ENCODE data around the gene RIPOR2.
"Not testable (repeated sequence)": the region's sequence is repeated elsewhere in the genome, so short reads cannot be mapped to it uniquely, and the experiment has no call there.

Gene RIPOR2

GRCh38 chr6:24880451-24880850 lies 55.3 kb downstream of the RIPOR2 start:
- Histone ChIP-seq H3K9me3 (no peaks in the 10 kb centered on the region), H3K27me3 (ENCODE audit: low read depth) (no peaks in the 10 kb centered on the region), H3K36me3 (replicated peaks) (no peaks in the 10 kb centered on the region), H3K4me1 (peaks cover 11% of the 10 kb centered on the region), H3K4me3 (no peak overlapping the region)
- DNase-seq (ENCODE audit: low spot score in 2 of 2): no peak
- in situ Hi-C loops (cut with MboI; ENCODE audit: low sequenced_read_pairs): no loop called here

DNA sequence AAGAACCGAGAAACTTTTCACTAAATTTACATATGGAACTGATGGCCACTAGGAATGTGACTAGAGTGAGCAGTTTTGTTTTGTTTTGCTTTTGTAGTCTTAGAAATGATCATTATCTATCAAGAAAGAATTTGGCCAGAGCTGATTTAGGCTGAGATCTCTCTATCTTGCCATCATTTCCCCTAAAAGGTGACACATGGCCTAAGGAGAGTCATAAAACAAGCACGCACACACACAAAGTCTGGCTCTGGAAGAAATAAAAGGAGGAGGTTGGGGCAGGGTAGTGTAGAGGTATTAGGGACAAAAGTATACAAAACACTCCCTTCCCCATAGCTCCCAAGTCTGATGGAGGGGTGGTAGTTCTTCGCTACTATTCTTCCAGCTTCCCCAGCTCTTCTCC lies 56.4 kb downstream of the RIPOR2 start:
- in situ Hi-C loops (cut with MboI; ENCODE audit: low sequenced_read_pairs): no loop called here
- Histone ChIP-seq H3K36me3 (replicated peaks) (no peaks in the 10 kb centered on the region), H3K27me3 (ENCODE audit: low read depth) (no peaks in the 10 kb centered on the region), H3K4me3 (no peak overlapping the region), H3K9me3 (no peaks in the 10 kb centered on the region), H3K4me1 (peaks cover 11% of the 10 kb centered on the region)
- DNase-seq (ENCODE audit: low spot score in 2 of 2): peak in 1 of 2 experiments; percentile 8

GRCh38 chr6:24877747-24878146 lies 58.0 kb downstream of the RIPOR2 start:
- H3K27me3 ChIP-seq (ENCODE audit: low read depth); DNase-seq (ENCODE audit: low spot score in 2 of 2); H3K36me3 ChIP-seq (replicated peaks); H3K4me3 ChIP-seq; in situ Hi-C loops (cut with MboI; ENCODE audit: low sequenced_read_pairs); H3K9me3 ChIP-seq: not testable (repeated sequence)
- H3K4me1 ChIP-seq: peaks cover 15% of the 10 kb centered on the region

DNA sequence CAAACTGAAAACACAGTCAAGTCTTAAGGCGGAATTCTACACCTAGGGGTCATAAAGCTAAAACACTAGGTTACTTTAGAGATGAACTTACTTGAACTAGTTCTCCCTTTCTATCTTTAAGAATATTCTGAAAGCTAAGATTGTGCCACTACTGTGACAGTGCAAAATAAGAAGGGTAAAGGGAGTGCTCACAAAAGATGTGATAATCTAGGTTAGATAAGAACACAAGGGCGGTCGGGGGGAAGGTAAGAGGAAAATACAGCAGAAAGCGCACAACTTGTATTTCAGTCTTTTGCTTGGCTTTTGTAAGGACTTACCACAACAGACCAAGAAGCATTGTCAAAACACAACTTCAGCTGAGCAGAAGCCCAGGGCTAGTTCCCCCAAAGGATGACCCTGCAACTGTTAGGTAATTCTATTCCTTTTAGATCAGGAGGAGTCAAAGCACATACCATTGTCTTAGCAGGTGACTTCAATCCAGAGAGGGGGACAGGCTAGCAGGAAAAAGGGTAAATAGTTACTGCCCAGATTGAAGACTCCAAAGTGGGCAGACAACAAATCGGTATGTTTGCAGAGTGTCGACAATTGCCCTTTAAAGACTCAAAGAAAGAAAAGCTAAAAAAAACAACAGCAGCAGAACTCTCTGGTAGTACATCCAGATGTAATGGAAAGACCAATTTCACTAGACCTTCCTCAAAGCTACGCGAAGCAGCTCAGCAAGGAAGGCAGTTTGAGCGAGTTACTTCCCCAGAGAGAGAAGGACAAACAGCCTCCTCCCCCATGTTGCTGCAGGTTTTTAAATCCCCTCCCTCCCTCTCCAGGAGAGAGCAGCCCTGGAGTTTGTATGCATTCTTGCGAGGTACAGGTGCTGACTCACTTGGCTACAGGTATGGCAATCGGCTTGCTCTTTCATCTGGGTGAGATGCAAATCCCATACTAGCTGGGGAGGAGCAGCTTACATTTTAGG lies 59.0 kb downstream of the RIPOR2 start:
- H3K36me3 ChIP-seq (replicated peaks): no peaks in the 10 kb centered on the region

DNA sequence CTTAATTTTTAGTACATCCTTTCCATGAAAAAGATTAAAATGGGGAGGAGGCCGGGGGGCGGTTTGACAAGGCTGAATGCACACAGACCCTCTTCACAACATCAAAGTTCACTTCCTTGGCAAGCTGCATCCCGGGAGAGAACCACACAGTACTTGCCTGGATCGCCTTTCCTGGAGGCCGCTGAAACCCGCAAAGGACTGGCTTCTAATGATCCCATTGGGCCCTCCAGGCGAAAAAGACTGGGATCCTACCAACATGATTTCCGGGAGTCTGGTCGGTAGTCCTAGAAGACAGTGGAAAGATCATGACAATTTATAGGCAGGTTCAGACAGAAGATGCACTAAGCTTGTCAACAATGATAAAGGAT lies 60.2 kb downstream of the RIPOR2 start:
- Histone ChIP-seq H3K36me3 (replicated peaks) (no peaks in the 10 kb centered on the region), H3K4me3 (no peak overlapping the region), H3K4me1 (peaks cover 15% of the 10 kb centered on the region), H3K27me3 (ENCODE audit: low read depth) (no peaks in the 10 kb centered on the region), H3K9me3 (no peaks in the 10 kb centered on the region)
- DNase-seq (ENCODE audit: low spot score in 2 of 2): no peak
- in situ Hi-C loops (cut with MboI; ENCODE audit: low sequenced_read_pairs): no loop called here

More for the DNA sequence above, 59.0 kb downstream of the RIPOR2 start:
- no peaks in the 10 kb centered on the region for H3K9me3 ChIP-seq
- in situ Hi-C loops (cut with MboI; ENCODE audit: low sequenced_read_pairs): no loop called here
- no peaks in the 10 kb centered on the region for H3K27me3 ChIP-seq (ENCODE audit: low read depth)
- no peak overlapping the region for H3K4me3 ChIP-seq
- DNase-seq (ENCODE audit: low spot score in 2 of 2): no peak
- H3K4me1 ChIP-seq: peaks cover 15% of the 10 kb centered on the region

DNA sequence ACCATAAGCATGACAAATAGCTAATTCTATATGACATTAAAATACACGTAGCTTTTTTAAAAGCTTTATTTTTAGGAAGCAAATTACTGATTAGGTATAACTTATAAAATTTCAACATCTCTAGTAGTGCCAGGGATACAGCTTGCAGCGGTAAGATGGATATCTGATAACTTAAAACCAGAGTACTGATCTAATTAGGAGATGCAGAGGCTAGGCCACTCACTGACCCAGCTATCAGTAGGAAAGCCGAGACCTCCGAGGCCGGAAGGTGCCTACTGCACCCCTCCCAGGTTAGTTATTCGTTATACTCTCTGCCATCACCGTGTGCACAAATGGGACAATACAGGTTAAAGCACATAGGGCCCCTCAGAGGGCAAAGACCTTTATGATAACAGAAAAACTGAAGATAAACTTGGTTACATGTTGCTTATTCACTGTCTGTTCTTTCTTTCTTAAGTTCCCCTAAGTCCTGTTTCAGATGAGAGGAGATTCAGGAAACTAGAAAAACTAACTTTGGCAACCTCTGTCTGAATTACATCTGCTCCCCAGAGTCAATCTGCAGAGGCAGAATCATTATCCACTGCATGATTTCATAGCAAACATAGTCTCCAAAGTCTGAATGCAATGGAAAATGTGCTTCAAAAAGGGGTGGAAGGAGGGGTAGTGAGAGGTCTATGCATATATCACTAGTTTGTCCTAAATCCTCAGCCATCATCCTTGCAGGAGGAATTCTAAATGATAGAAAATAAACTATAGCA lies 60.8 kb downstream of the RIPOR2 start:
- DNase-seq (ENCODE audit: low spot score in 2 of 2): no peak
- H3K36me3 ChIP-seq (replicated peaks): no peaks in the 10 kb centered on the region
- H3K4me3 ChIP-seq: no peak overlapping the region
- in situ Hi-C loops (cut with MboI; ENCODE audit: low sequenced_read_pairs): loop anchor here (25.0 kb wide), 2 partner anchors 112 to 187 kb away; no protein-coding TSS in a partner anchor
- no peaks in the 10 kb centered on the region for H3K9me3 ChIP-seq
- H3K4me1 ChIP-seq: peaks cover 9% of the 10 kb centered on the region
- no peaks in the 10 kb centered on the region for H3K27me3 ChIP-seq (ENCODE audit: low read depth)

- H3K36me3 ChIP-seq (replicated peaks): no peaks in the 10 kb centered on the region
- peaks cover 4% of the 10 kb centered on the region for H3K4me1 ChIP-seq
- no peaks in the 10 kb centered on the region for H3K27me3 ChIP-seq (ENCODE audit: low read depth)
- in situ Hi-C loops (cut with MboI; ENCODE audit: low sequenced_read_pairs): loop anchor here (25.0 kb wide), 2 partner anchors 113 to 188 kb away; no protein-coding TSS in a partner anchor
- DNase-seq (ENCODE audit: low spot score in 2 of 2): no peak
- no peak overlapping the region for H3K4me3 ChIP-seq
- H3K9me3 ChIP-seq: no peaks in the 10 kb centered on the region
Measured at GRCh38 chr6:24874128-24874527, 61.6 kb downstream of the RIPOR2 start.

DNA sequence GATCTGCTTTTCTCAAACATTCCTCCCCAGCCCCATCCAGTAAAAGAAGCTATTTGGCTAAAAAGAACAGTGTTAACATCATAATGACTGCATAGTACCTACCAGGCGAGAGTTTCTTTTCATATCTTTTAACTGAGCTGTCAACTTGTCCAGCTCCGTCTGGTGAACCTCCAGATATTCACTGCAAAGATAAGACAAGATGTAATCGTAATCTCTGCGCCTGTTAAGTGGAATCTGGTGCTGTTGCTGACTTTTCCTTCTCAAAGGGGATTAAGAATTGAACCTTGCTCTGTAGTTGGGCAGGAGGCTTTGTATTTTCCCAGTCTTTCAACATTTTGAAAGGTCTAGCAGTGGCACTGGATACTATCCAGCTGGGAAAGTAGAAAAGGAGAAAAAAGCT lies 63.0 kb downstream of the RIPOR2 start:
- peak; percentile 13 to 42 for DNase-seq (ENCODE audit: low spot score in 2 of 2)
- in situ Hi-C loops (cut with MboI; ENCODE audit: low sequenced_read_pairs): loop anchor here (25.0 kb wide), 2 partner anchors 115 to 190 kb away; no protein-coding TSS in a partner anchor
- no peak overlapping the region for H3K4me3 ChIP-seq
- H3K9me3 ChIP-seq: no peaks in the 10 kb centered on the region
- H3K4me1 ChIP-seq: peaks cover 4% of the 10 kb centered on the region
- no peaks in the 10 kb centered on the region for H3K27me3 ChIP-seq (ENCODE audit: low read depth)
- no peaks in the 10 kb centered on the region for H3K36me3 ChIP-seq (replicated peaks)

- Histone ChIP-seq H3K4me3 (no peak overlapping the region), H3K36me3 (replicated peaks) (no peaks in the 10 kb centered on the region)
Measured at GRCh38 chr6:24868765-24869164, 67.0 kb downstream of the RIPOR2 start.

GRCh38 chr6:24867104-24867703 lies 68.6 kb downstream of the RIPOR2 start:
- no peaks in the 10 kb centered on the region for H3K9me3 ChIP-seq
- no peak for DNase-seq (ENCODE audit: low spot score in 2 of 2)
- H3K27me3 ChIP-seq (ENCODE audit: low read depth): no peaks in the 10 kb centered on the region
- no peak overlapping the region for H3K4me3 ChIP-seq
- no peaks in the 10 kb centered on the region; the same call in 1 of the 2 replicates for H3K4me1 ChIP-seq
- in situ Hi-C loops (cut with MboI; ENCODE audit: low sequenced_read_pairs): loop anchor here (25.0 kb wide), 2 partner anchors 120 to 195 kb away; no protein-coding TSS in a partner anchor
- H3K36me3 ChIP-seq (replicated peaks): no peaks in the 10 kb centered on the region

More at GRCh38 chr6:24868765-24869164, 67.0 kb downstream of the RIPOR2 start:
- peaks cover 4% of the 10 kb centered on the region for H3K4me1 ChIP-seq
- DNase-seq (ENCODE audit: low spot score in 2 of 2): no peak
- in situ Hi-C loops (cut with MboI; ENCODE audit: low sequenced_read_pairs): loop anchor here (25.0 kb wide), 2 partner anchors 119 to 194 kb away; no protein-coding TSS in a partner anchor
- no peaks in the 10 kb centered on the region for H3K9me3 ChIP-seq
- no peaks in the 10 kb centered on the region for H3K27me3 ChIP-seq (ENCODE audit: low read depth)

DNA sequence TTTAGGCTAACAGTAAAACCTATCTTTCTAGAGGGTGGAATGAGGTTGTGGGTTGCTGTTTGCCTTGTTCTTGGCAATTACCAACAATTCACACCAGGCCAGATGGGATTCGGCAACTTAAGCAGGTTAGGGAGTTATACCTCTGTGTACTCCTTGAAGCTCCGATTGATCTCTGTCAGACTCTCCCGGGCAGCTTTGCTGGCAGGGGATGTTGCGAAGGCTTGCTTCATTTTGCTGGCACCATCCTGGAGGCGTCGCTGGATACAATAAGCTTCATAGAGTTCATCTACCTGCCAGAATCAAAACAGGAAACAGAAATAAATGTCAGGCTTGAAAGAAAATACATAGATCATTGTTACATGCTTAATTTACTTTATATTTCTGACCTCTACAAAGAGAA lies 70.6 kb downstream of the RIPOR2 start:
- Histone ChIP-seq H3K27me3 (ENCODE audit: low read depth) (no peaks in the 10 kb centered on the region), H3K4me3 (no peak overlapping the region), H3K9me3 (no peaks in the 10 kb centered on the region), H3K4me1 (no peaks in the 10 kb centered on the region), H3K36me3 (replicated peaks) (no peaks in the 10 kb centered on the region)
- in situ Hi-C loops (cut with MboI; ENCODE audit: low sequenced_read_pairs): loop anchor here (25.0 kb wide), 2 partner anchors 122 to 197 kb away; no protein-coding TSS in a partner anchor
- no peak for DNase-seq (ENCODE audit: low spot score in 2 of 2)

GRCh38 chr6:24864343-24864742 lies 71.4 kb downstream of the RIPOR2 start:
- Histone ChIP-seq H3K4me1 (no peaks in the 10 kb centered on the region), H3K27me3 (ENCODE audit: low read depth) (no peaks in the 10 kb centered on the region), H3K4me3 (no peak overlapping the region), H3K9me3 (no peaks in the 10 kb centered on the region), H3K36me3 (replicated peaks) (no peaks in the 10 kb centered on the region)
- in situ Hi-C loops (cut with MboI; ENCODE audit: low sequenced_read_pairs): loop anchor here (25.0 kb wide), 2 partner anchors 123 to 198 kb away; no protein-coding TSS in a partner anchor
- DNase-seq (ENCODE audit: low spot score in 2 of 2): no peak

DNA sequence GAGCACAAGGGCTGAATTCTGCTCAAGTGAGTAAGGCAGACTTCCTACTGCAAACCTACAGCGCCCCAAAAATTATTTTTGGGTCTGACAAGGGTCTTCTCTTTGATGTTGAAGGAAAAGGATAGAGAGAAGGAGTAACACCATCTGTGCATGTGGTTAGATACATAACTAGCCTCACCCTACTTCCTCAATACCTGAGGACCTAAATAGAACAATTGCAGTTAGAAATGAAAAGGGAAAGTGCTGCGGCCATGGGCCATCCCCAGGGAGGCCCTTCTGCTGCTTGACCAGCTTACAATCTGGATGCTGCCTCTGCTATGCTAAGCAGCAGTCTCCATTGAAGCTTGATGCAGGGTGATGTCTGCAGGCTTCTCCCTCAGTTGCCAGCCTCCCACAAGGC lies 73.8 kb downstream of the RIPOR2 start:
- no peaks in the 10 kb centered on the region for H3K36me3 ChIP-seq (replicated peaks)
- no peaks in the 10 kb centered on the region for H3K27me3 ChIP-seq (ENCODE audit: low read depth)
- in situ Hi-C loops (cut with MboI; ENCODE audit: low sequenced_read_pairs): loop anchor here (25.0 kb wide), 2 partner anchors 125 to 200 kb away; no protein-coding TSS in a partner anchor
- DNase-seq (ENCODE audit: low spot score in 2 of 2): no peak
- H3K4me3 ChIP-seq: no peak overlapping the region
- H3K9me3 ChIP-seq: no peaks in the 10 kb centered on the region
- no peaks in the 10 kb centered on the region for H3K4me1 ChIP-seq
